GF-D8 (cell line): ENCODE data around the gene WASHC2C.
"Not testable (repeated sequence)": the region's sequence is repeated elsewhere in the genome, so short reads cannot be mapped to it uniquely, and the experiment has no call there.

ENCODE experiments used
- DNase-seq: peaks from one replicate; lab custom pipeline; 2025; lab: John Stamatoyannopoulos, UW

Gene WASHC2C

DNA sequence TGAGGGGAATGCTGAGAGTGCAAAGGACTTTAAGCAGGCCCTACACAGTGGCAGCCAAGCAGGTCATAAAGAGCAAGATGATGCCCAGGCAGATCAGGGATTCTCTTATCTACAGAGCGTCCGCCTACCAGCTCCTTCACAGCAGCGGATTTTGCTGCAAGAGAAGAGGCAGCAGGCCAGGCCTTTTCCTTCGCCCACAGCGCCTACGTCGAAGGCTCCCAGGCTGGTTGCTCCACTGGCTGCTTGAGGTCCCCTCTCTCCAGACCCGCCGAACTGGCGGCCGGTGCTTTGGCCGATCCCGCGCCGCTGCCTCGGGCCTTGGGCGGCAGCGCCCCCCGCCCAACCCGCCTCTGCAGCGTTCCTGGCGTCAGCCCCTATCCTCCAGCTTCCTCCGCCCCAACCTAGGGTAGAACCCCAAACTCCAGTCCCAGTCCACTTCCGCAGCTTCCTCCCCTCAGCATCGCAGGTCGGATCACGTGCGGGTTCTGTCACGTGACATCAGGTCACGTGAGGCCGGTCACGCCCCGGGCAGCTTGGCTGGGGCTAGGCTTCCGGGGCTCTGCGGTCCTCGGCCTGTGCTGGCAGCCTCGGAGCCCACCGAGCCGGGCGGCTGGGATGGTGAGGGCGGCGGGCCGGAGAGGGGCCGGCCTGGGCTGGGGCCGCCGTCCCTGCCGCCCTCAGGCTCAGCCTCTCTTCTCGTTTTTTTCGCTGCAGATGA is at the start of gene WASHC2C:
TSS of gene WASHC2C (plus strand) at position 564 of the 718 bp plus-strand sequence. CDS start at position 616, 52 bp downstream.
- peak; percentile 10 for DNase-seq

GRCh38 chr10:45678467-45678866 is 48.6 kb upstream of the WASHC2C start:
- not testable (repeated sequence) for DNase-seq

DNA sequence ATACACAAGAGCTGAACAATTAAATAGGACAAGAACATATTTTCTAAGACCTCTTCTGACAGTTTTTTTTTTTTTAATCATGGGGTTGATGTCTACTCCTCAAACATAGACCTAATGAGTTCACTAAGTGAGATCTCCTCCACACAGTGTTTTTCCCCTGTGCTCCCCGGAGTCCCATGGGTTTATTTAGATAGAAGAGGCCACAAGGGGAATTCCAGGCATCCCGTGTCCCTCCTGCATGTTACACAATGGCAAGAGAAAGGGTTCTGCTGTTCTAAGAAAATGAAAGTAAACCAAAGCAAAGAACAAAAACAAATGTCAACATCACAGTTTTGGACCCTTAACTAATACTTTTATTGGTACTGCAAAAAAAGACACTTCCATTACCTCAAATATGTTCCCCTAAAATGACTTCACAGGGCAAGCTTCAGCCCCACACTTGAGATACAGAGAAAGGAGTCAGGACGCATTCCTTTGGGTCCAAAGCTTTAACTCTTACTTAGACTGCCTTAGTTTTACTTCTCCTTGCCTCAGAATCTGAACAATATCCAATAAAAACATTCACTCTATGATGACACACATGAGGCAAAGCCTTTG is 16.8 kb upstream of the WASHC2C start:
- DNase-seq, result not testable (repeated sequence)

GRCh38 chr10:45711223-45711622 is 15.8 kb upstream of the WASHC2C start:
- not testable (repeated sequence) for DNase-seq

DNA sequence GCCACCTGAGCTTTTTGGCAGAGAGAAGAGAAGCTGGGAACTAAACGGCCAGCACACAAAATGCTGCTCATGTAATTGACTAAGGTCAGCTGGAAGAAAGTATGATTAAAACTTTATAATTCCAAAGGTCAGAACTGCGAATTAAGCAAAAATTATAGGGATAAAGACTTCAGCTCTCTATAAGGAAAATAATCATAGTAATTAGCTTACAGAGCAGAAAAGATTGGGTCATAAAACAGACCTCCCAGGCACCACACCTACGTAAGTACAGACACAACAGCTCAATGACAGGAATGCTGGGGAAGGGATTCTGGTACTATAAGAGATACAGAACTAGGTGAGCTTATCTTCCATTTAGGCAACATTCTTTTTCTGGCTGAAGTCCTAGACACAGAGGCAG is 10.0 kb upstream of the WASHC2C start:
- DNase-seq, result not testable (repeated sequence)

DNA sequence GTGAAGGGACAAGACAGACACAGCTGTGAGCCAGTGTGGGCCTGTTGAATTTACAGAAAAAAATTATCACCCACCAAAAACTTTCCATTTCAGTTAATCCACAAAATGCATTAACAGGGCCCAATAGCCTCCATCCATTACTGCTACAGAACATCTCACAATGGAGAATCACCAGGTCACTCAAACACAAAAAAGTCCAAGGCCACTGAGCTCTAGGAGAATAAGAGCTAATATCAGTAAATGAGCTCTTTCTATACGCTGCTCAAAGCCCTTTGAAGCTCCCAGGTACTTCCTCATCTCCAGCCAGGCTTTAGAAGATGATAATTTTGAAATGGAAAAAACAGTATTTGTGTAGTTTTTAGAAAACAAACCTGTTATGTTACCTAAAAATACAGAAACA is 9.4 kb upstream of the WASHC2C start:
- not testable (repeated sequence) for DNase-seq

- not testable (repeated sequence) for DNase-seq
Measured at GRCh38 chr10:45721503-45721902, 5.6 kb upstream of the WASHC2C start.

- DNase-seq, result not testable (repeated sequence)
Measured at GRCh38 chr10:45723851-45724250, 3.2 kb upstream of the WASHC2C start.

GRCh38 chr10:45727421-45727965 is 427 bp downstream of the WASHC2C start:
- not testable (repeated sequence) for DNase-seq

GRCh38 chr10:45734449-45734848 is 7.4 kb downstream of the WASHC2C start:
- not testable (repeated sequence) for DNase-seq

- not testable (repeated sequence) for DNase-seq
Measured at GRCh38 chr10:45734867-45735266, 7.8 kb downstream of the WASHC2C start.

- not testable (repeated sequence) for DNase-seq
Measured at GRCh38 chr10:45741559-45741958, 14.5 kb downstream of the WASHC2C start.

DNA sequence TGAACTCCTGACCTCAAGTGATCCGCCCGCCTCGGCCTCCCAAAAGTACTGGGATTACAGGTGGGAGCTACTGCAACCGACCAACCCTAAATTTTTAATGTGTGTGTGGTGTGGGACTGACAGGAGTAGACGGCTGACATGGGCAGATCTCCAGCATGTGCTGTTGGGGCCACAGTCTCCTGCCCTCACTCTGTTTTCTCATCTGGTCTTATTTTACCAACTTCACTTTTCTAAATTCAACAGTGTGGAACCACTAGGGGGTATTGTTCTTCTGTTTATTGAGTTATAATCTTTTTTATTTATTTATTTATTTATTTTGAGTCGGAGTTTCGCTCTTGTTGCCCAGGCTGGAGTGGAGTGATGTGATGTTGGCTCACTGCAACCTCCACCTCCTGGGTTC is 14.9 kb downstream of the WASHC2C start:
- not testable (repeated sequence) for DNase-seq

DNA sequence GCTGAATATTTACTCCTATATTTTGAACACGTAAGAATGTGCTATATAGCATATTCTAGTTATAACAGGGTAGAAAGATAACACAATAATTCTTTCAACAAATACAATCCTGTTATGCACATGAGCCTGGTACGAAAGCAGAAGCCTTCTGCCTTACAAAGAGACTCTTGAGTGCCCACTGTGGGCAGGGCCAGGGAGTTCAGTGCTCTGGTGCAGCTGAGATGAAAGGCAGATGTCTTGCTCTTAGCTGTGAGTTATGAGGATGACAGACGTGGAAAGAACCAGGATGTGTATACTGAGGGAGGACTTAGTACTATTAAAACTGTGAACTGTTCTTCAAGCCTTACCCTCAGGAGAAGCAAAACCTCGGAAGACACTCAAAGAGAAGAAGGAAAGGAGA is 24.1 kb downstream of the WASHC2C start:
- DNase-seq, result not testable (repeated sequence)

DNA sequence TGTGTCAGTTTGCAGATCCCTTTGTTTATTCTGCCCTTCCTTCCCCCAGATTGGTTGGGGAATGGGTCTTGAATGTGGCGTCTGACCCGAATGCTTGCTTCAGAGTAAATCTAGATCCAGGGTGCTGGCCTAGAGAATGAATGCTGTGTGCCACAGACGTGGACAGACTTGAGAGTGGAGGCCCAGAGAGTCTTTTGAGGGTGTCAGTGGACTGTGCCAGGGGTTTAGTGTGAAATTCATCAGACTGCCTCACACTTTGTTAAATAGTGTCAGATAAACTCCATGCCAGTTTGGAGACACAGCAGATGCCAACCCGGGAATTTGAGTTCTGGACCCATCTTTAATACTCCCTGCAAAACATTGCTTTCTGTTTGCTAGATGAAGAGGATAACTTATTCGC is 25.1 kb downstream of the WASHC2C start:
- not testable (repeated sequence) for DNase-seq

GRCh38 chr10:45753979-45754495 is 27.0 kb downstream of the WASHC2C start:
- DNase-seq, result not testable (repeated sequence)

- DNase-seq, result not testable (repeated sequence)
Measured at GRCh38 chr10:45755083-45755482, 28.0 kb downstream of the WASHC2C start.

DNA sequence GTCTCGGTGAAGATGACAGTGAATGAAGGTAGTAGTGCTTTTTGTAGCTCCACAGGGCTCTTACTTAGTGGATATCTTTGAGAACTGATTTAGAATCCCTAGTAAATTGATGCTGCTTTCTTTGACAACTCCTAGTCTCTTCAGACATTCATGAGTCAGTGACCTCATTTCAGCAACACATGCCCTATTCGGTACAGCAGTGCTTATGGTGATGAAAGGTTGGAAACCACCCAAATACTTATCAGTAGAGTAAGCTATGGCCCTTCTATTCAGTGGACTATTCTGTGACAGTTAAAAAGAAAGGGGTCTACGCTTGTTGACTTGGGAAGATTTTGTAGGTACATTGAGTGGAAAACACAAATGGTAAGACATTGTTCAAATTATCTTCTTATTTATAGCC is 29.0 kb downstream of the WASHC2C start:
- DNase-seq, result not testable (repeated sequence)

- not testable (repeated sequence) for DNase-seq
Measured at GRCh38 chr10:45757661-45758396, 30.8 kb downstream of the WASHC2C start.

DNA sequence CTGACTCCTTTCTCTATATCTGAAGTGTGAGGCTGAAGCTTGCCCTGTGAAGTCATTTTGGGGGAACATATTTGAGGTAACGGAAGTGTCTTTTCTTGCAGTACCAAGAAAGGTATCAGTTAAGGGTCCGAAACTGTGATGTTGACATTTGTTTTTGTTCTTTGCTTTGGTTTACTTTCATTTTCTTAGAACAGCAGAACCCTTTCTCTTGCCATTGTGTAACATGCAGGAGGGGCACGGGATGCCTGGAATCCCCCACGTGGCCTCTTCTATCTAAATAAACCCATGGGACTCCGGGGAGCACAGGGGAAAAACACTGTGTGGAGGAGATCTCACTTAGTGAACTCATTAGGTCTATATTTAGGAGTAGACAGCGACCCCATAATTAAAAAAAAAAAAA is 34.6 kb downstream of the WASHC2C start:
- not testable (repeated sequence) for DNase-seq

DNA sequence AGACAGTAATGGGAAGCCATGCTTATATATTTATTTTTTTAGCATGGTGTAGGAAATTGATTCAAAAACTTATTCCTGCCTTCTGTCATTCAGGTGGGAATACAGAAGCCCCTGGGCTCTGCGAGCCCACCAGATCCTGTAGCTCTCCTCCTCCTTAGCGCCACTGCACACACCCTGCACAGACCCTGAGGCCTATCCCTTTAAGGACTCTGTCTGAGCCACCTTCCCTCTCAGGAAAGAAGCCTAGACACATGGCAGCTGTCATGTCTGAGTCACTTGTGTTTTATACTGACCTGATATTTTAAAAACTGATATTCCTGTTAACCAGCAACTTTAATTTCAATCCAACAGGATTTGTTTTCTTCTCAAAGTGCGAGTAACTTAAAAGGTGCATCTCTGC is 36.0 kb downstream of the WASHC2C start:
- not testable (repeated sequence) for DNase-seq

- not testable (repeated sequence) for DNase-seq
Measured at GRCh38 chr10:45768334-45768733, 41.3 kb downstream of the WASHC2C start.
